Measurements from ENCODE around the gene LIMS2.

DNA sequence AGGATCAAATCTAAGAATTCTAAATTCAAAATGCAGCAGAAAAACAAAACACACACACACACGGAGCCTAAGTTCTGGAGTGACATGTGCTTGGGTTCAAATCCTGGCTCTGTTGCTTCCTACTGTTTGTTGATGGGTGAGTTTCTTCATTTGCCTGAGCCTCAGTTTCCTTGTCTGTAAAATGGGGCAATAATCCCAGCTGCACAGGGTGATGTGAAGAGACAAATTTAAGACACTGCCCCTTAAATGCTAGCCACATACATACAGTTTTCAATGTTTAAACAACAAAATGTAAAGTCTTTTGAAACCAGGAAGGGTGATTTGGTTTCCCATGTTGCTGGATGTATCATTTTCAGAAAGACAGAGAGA lies 30.3 kb downstream of the LIMS2 start:
- no peak for TF ChIP-seq POLR2A (IDR thresholded peaks at IDR 0.05; ENCODE audit: extremely low read depth, insufficient read length)
- TF ChIP-seq, protein P1, sequence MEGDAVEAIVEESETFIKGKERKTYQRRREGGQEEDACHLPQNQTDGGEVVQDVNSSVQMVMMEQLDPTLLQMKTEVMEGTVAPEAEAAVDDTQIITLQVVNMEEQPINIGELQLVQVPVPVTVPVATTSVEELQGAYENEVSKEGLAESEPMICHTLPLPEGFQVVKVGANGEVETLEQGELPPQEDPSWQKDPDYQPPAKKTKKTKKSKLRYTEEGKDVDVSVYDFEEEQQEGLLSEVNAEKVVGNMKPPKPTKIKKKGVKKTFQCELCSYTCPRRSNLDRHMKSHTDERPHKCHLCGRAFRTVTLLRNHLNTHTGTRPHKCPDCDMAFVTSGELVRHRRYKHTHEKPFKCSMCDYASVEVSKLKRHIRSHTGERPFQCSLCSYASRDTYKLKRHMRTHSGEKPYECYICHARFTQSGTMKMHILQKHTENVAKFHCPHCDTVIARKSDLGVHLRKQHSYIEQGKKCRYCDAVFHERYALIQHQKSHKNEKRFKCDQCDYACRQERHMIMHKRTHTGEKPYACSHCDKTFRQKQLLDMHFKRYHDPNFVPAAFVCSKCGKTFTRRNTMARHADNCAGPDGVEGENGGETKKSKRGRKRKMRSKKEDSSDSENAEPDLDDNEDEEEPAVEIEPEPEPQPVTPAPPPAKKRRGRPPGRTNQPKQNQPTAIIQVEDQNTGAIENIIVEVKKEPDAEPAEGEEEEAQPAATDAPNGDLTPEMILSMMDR (IDR thresholded peaks at IDR 0.05; ENCODE audit: low read depth, low read length), result no peak
- TF ChIP-seq, protein P2, sequence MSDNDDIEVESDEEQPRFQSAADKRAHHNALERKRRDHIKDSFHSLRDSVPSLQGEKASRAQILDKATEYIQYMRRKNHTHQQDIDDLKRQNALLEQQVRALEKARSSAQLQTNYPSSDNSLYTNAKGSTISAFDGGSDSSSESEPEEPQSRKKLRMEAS (IDR thresholded peaks at IDR 0.05; ENCODE audit: low read depth, low read length), result no peak

Measured in NB4 (cell line).